Measurements from ENCODE around the gene STX4.

STX4 gene

GRCh38 chr16:31078597-31079341 is 45.4 kb downstream of the STX4 start:
- no peak for TF ChIP-seq CTCF (IDR thresholded peaks at IDR 0.05)

- TF ChIP-seq CTCF (IDR thresholded peaks at IDR 0.05) = no peak
Observed at GRCh38 chr16:31079342-31079944, 46.1 kb downstream of the STX4 start.

GRCh38 chr16:31080035-31080629 is 46.8 kb downstream of the STX4 start:
- no peak for TF ChIP-seq CTCF (IDR thresholded peaks at IDR 0.05)

GRCh38 chr16:31080756-31081419 is 47.5 kb downstream of the STX4 start:
- no peak for TF ChIP-seq CTCF (IDR thresholded peaks at IDR 0.05)

- TF ChIP-seq CTCF (IDR thresholded peaks at IDR 0.05) = no peak
Observed at GRCh38 chr16:31081428-31082351, 48.3 kb downstream of the STX4 start.

- TF ChIP-seq CTCF (IDR thresholded peaks at IDR 0.05) = no peak
Observed at GRCh38 chr16:31082368-31083045, 49.1 kb downstream of the STX4 start.
